Glutamatergic neuron (in vitro differentiated cells): Measurements from ENCODE around the gene NAV2. TPM values are rescaled to one million over a fixed set of nuclear protein-coding genes. Genes with fewer than 3 reads are reported as not detected.

Source experiments
- DNase-seq: peaks from one replicate; pipeline ENCODE4 v3.0.0; 2022
- H3K27ac Mint-ChIP-seq: one replicate; pipeline ENCODE4 v1.8.0; 2020; ENCODE audit warnings: mild to moderate bottlenecking, mixed read lengths, inconsistent platforms; ENCODE audit not compliant: unreplicated experiment
- H3K27me3 Mint-ChIP-seq: one replicate; pipeline ENCODE4 v1.8.0; 2020; ENCODE audit warnings: mild to moderate bottlenecking, moderate library complexity, mixed read lengths, inconsistent platforms; ENCODE audit not compliant: unreplicated experiment
- H3K36me3 Mint-ChIP-seq: one replicate; pipeline ENCODE4 v1.8.0; 2020; ENCODE audit warnings: mild to moderate bottlenecking, mixed read lengths, inconsistent platforms; ENCODE audit not compliant: unreplicated experiment
- H3K4me1 Mint-ChIP-seq: one replicate; pipeline ENCODE4 v1.8.0; 2020; ENCODE audit warnings: mild to moderate bottlenecking, low read depth, mixed read lengths, inconsistent platforms; ENCODE audit not compliant: unreplicated experiment
- H3K4me3 Mint-ChIP-seq: one replicate; pipeline ENCODE4 v1.8.0; 2020; ENCODE audit warnings: mild to moderate bottlenecking, mixed read lengths, inconsistent platforms; ENCODE audit not compliant: unreplicated experiment
- H3K9me3 Mint-ChIP-seq: one replicate; pipeline ENCODE4 v1.8.0; 2020; ENCODE audit warnings: mild to moderate bottlenecking, moderate library complexity, mixed read lengths, inconsistent platforms; ENCODE audit not compliant: unreplicated experiment
- CTCF ChIP-seq: fragments of 200-600 bp; sonication (generic); IDR thresholded peaks from one replicate; pipeline ENCODE4 v1.5.0; 2021; ENCODE audit not compliant: partially characterized antibody, unreplicated experiment
- total RNA-seq: library from RNA; stranded (reverse); fragmentation: NEBNext Ultra II Directional; extraction: Animal tissue kit (Norgen Biotek cat#: 25700); gene quantifications from one replicate; pipeline ENCODE4 v1.2.1, GENCODE V29; 2021; ENCODE audit not compliant: unreplicated experiment

The NAV2 gene
- total RNA-seq, 1 donor from 2014 or later, result 117 TPM

- Mint-ChIP-seq H3K27ac (peak overlapping the region; percentile 18), H3K27me3 (peaks cover 9% of the 10 kb centered on the region), H3K9me3 (peaks cover 5% of the 10 kb centered on the region), H3K36me3 (peaks cover 4% of the 10 kb centered on the region), H3K4me3 (no peak overlapping the region), H3K4me1 (peaks cover 14% of the 10 kb centered on the region)
- DNase-seq, result no peak
- TF ChIP-seq CTCF, result no peak
These were observed 10.1 kb downstream of the NAV2 start for GRCh38 chr11:19722702-19723101.

- Mint-ChIP-seq H3K9me3 (peaks cover 7% of the 10 kb centered on the region), H3K36me3 (peaks cover 4% of the 10 kb centered on the region), H3K4me1 (peaks cover 14% of the 10 kb centered on the region), H3K27me3 (peaks cover 8% of the 10 kb centered on the region), H3K27ac (peak overlapping the region; percentile 56), H3K4me3 (no peak overlapping the region)
- no peak for TF ChIP-seq CTCF
- DNase-seq, result peak; percentile 41
These were observed 11.1 kb downstream of the NAV2 start for GRCh38 chr11:19723572-19724342.

- no peak overlapping the region for H3K4me3 Mint-ChIP-seq
- no peak for DNase-seq
- H3K9me3 Mint-ChIP-seq, result peaks cover 7% of the 10 kb centered on the region
- peak overlapping the region; percentile 20 for H3K27ac Mint-ChIP-seq
- no peak for TF ChIP-seq CTCF
- peaks cover 4% of the 10 kb centered on the region for H3K36me3 Mint-ChIP-seq
- H3K4me1 Mint-ChIP-seq, result peaks cover 14% of the 10 kb centered on the region
- peaks cover 10% of the 10 kb centered on the region for H3K27me3 Mint-ChIP-seq
These were observed 12.1 kb downstream of the NAV2 start for GRCh38 chr11:19724765-19725164.

GRCh38 chr11:19725379-19726079 lies 12.9 kb downstream of the NAV2 start:
- Mint-ChIP-seq H3K36me3 (peaks cover 4% of the 10 kb centered on the region), H3K27me3 (peaks cover 10% of the 10 kb centered on the region), H3K4me3 (no peak overlapping the region), H3K4me1 (peaks cover 14% of the 10 kb centered on the region), H3K9me3 (peaks cover 7% of the 10 kb centered on the region), H3K27ac (no peak overlapping the region)
- TF ChIP-seq CTCF, result no peak
- no peak for DNase-seq

GRCh38 chr11:19727246-19727645 lies 14.6 kb downstream of the NAV2 start:
- H3K4me1 Mint-ChIP-seq, result peaks cover 14% of the 10 kb centered on the region
- peaks cover 7% of the 10 kb centered on the region for H3K9me3 Mint-ChIP-seq
- H3K27ac Mint-ChIP-seq, result no peak overlapping the region
- peaks cover 4% of the 10 kb centered on the region for H3K36me3 Mint-ChIP-seq
- H3K27me3 Mint-ChIP-seq, result peaks cover 10% of the 10 kb centered on the region
- H3K4me3 Mint-ChIP-seq, result no peak overlapping the region
- no peak for DNase-seq
- no peak for TF ChIP-seq CTCF
